ENCODE measurements around the gene CLEC4M.
"Not testable (repeated sequence)": the region's sequence is repeated elsewhere in the genome, so short reads cannot be mapped to it uniquely, and the experiment has no call there.

CLEC4M gene

GRCh38 chr19:7778081-7778480 lies 15.0 kb downstream of the CLEC4M start:
- no peak for DNase-seq

- DNase-seq = no peak
Observed at GRCh38 chr19:7779631-7780486, 16.8 kb downstream of the CLEC4M start.

- DNase-seq = no peak
Observed at GRCh38 chr19:7781157-7781556, 18.1 kb downstream of the CLEC4M start.

GRCh38 chr19:7783991-7784423 lies 21.0 kb downstream of the CLEC4M start:
- DNase-seq = peak in 1 of 2 donors; percentile 37

- no peak for DNase-seq
Observed at GRCh38 chr19:7784856-7785255, 21.8 kb downstream of the CLEC4M start.

GRCh38 chr19:7787141-7787540 lies 24.1 kb downstream of the CLEC4M start:
- DNase-seq = no peak

GRCh38 chr19:7787602-7788177 lies 24.6 kb downstream of the CLEC4M start:
- DNase-seq = no peak

- DNase-seq = no peak
Observed at GRCh38 chr19:7788178-7788932, 25.3 kb downstream of the CLEC4M start.

- no peak for DNase-seq
Observed at GRCh38 chr19:7788933-7789323, 25.9 kb downstream of the CLEC4M start.

- DNase-seq = peak; percentile 54 to 59
Observed at GRCh38 chr19:7789447-7789846, 26.4 kb downstream of the CLEC4M start.

GRCh38 chr19:7790416-7790815 lies 27.4 kb downstream of the CLEC4M start:
- no peak for DNase-seq

- DNase-seq = no peak
Observed at GRCh38 chr19:7792281-7792680, 29.2 kb downstream of the CLEC4M start.

- not testable (repeated sequence) for DNase-seq
Observed at GRCh38 chr19:7792701-7793100, 29.7 kb downstream of the CLEC4M start.

GRCh38 chr19:7793493-7793892 lies 30.4 kb downstream of the CLEC4M start:
- DNase-seq = no peak

GRCh38 chr19:7795555-7796161 lies 32.6 kb downstream of the CLEC4M start:
- DNase-seq = no peak

GRCh38 chr19:7799640-7800355 lies 36.8 kb downstream of the CLEC4M start:
- DNase-seq = peak; percentile 54 to 77

GRCh38 chr19:7801020-7801570 lies 38.1 kb downstream of the CLEC4M start:
- DNase-seq = no peak

GRCh38 chr19:7806234-7806633 lies 43.2 kb downstream of the CLEC4M start:
- no peak for DNase-seq

GRCh38 chr19:7806876-7807275 lies 43.8 kb downstream of the CLEC4M start:
- no peak for DNase-seq

- DNase-seq = no peak
Observed at GRCh38 chr19:7808108-7808507, 45.1 kb downstream of the CLEC4M start.

GRCh38 chr19:7811989-7812388 lies 48.9 kb downstream of the CLEC4M start:
- no peak for DNase-seq

- peak; percentile 13 to 42 for DNase-seq
Observed at GRCh38 chr19:7815325-7815724, 52.3 kb downstream of the CLEC4M start.
